Measurements from ENCODE around the gene CSPG5.

Gene CSPG5

DNA sequence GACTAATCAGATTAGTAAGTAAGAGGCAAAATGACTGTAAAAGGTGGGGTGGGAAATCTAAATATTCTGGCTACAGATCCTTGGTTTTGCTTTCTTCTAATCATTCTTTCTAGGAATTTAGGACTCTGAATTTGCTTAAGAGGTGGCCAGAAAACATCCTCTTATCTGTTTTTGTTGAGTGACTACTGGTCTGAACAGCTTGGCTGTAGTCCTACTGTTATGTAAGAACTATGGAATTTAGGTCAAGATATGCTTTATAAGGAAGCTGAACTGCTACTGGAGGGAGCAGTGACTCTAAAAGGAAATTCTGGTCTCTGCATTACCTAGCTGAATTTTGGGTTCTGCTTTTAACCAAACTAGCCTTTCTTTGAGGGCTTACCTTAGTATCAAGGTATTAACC, 33.5 kb upstream of the CSPG5 start:
- TF ChIP-seq, protein P1, sequence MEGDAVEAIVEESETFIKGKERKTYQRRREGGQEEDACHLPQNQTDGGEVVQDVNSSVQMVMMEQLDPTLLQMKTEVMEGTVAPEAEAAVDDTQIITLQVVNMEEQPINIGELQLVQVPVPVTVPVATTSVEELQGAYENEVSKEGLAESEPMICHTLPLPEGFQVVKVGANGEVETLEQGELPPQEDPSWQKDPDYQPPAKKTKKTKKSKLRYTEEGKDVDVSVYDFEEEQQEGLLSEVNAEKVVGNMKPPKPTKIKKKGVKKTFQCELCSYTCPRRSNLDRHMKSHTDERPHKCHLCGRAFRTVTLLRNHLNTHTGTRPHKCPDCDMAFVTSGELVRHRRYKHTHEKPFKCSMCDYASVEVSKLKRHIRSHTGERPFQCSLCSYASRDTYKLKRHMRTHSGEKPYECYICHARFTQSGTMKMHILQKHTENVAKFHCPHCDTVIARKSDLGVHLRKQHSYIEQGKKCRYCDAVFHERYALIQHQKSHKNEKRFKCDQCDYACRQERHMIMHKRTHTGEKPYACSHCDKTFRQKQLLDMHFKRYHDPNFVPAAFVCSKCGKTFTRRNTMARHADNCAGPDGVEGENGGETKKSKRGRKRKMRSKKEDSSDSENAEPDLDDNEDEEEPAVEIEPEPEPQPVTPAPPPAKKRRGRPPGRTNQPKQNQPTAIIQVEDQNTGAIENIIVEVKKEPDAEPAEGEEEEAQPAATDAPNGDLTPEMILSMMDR (IDR thresholded peaks at IDR 0.05) = no peak

- TF ChIP-seq, protein P1 (IDR thresholded peaks at IDR 0.05) = no peak
Observed at GRCh38 chr3:47611576-47611975, 32.9 kb upstream of the CSPG5 start.

- TF ChIP-seq, protein P1 (IDR thresholded peaks at IDR 0.05) = no peak
Observed at GRCh38 chr3:47610583-47610982, 31.9 kb upstream of the CSPG5 start.

GRCh38 chr3:47607335-47607734, 28.7 kb upstream of the CSPG5 start:
- TF ChIP-seq, protein P1 (IDR thresholded peaks at IDR 0.05) = no peak

DNA sequence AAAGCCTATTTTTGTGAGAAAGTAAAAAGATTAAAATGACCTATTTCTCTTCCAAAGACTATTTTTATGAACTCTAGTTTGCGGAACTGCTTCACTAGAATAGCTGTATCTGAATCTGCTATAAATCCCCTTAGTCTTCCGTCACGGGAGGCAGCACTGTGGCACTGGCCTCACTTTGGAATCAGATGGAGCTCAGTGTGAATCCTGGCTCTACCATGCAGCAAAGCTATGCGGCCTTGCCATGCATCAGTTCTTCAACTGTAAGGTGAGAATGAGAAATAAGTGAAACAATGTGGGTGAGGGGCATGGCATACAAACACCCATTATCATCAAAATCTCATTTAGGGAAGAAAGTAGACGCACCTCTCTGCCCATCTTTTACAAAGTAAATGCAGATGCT, 27.5 kb upstream of the CSPG5 start:
- TF ChIP-seq, protein P1 (IDR thresholded peaks at IDR 0.05) = no peak

GRCh38 chr3:47605652-47606051, 27.0 kb upstream of the CSPG5 start:
- TF ChIP-seq, protein P1 (IDR thresholded peaks at IDR 0.05) = no peak

DNA sequence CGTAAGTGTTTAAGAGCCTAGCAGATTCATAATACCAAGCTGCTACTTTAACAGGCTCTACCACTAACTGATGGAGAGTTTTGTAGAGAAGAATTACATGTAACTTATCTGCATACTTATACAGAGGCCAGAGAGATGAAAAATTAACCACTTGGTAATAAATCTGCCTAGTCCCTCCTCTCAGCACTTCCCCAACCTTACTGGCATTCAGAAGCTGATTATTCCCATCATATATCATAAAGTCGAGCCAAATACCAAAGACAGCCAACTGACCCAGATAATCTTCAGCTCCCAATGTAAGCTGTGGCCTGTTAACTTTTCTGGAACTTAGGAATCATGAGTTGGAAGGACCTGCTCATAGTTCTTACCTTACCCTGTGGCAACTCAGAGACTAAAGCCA, 25.5 kb upstream of the CSPG5 start:
- TF ChIP-seq, protein P1 (IDR thresholded peaks at IDR 0.05) = no peak

GRCh38 chr3:47603332-47603731, 24.7 kb upstream of the CSPG5 start:
- TF ChIP-seq, protein P1 (IDR thresholded peaks at IDR 0.05) = no peak

All from LNCAP (cell line).